GM21367 (cell line): ENCODE results near the gene TMED7.
A peak's percentile ranks its signal among the peaks of the same experiment; 100 is the strongest.

Experiments
- ATAC-seq: cut with Tn5 transposase; IDR thresholded peaks from one replicate; pipeline ENCODE4 v1.9.1; 2021; ENCODE audit not compliant: unreplicated experiment

TMED7 gene

GRCh38 chr5:115583474-115583873 lies 42.4 kb downstream of the TMED7 start:
- no peak for ATAC-seq

- no peak for ATAC-seq
These were observed 44.9 kb downstream of the TMED7 start for GRCh38 chr5:115580941-115581340.

- ATAC-seq: peak; percentile 66
These were observed 46.1 kb downstream of the TMED7 start for GRCh38 chr5:115579747-115580173.

- peak; percentile 1 for ATAC-seq
These were observed 46.6 kb downstream of the TMED7 start for GRCh38 chr5:115579216-115579615.

GRCh38 chr5:115578657-115579056 lies 47.2 kb downstream of the TMED7 start:
- peak; percentile 70 for ATAC-seq

GRCh38 chr5:115577741-115578140 lies 48.1 kb downstream of the TMED7 start:
- no peak for ATAC-seq

- no peak for ATAC-seq
These were observed 48.5 kb downstream of the TMED7 start for GRCh38 chr5:115577329-115577728.

- ATAC-seq: no peak
These were observed 50.4 kb downstream of the TMED7 start for GRCh38 chr5:115575167-115576070.

- ATAC-seq: no peak
These were observed 52.7 kb downstream of the TMED7 start for GRCh38 chr5:115573133-115573532.

GRCh38 chr5:115571441-115571878 lies 54.4 kb downstream of the TMED7 start:
- no peak for ATAC-seq

GRCh38 chr5:115568668-115569067 lies 57.2 kb downstream of the TMED7 start:
- ATAC-seq: no peak

- ATAC-seq: no peak
These were observed 60.6 kb downstream of the TMED7 start for GRCh38 chr5:115565233-115565632.
